Type B pancreatic cell (in vitro differentiated cells): ENCODE data around the gene VAV2. TPM values are rescaled to one million over a fixed set of nuclear protein-coding genes. Genes with fewer than 3 reads are reported as not detected.

Experiments
- DNase-seq: peaks from one replicate; pipeline ENCODE4 v3.0.0; 2021; ENCODE audit warnings: mixed read lengths; ENCODE audit not compliant: unreplicated experiment; ENCODE audit errors: extremely low spot score
- H3K27ac Mint-ChIP-seq: 2 replicates; pipeline ENCODE4 v1.8.0; 2021; ENCODE audit warnings: mild to moderate bottlenecking, mixed read lengths
- H3K27me3 Mint-ChIP-seq: 2 replicates; pipeline ENCODE4 v1.8.0; 2021; ENCODE audit warnings: mixed read lengths
- H3K36me3 Mint-ChIP-seq: 2 replicates; pipeline ENCODE4 v1.8.0; 2021; ENCODE audit warnings: mixed read lengths
- H3K4me1 Mint-ChIP-seq: one replicate; pipeline ENCODE4 v1.8.0; 2021; ENCODE audit warnings: mixed read lengths; ENCODE audit not compliant: unreplicated experiment
- H3K4me3 Mint-ChIP-seq: 2 replicates; pipeline ENCODE4 v1.8.0; 2021; ENCODE audit warnings: mild to moderate bottlenecking, mixed read lengths
- H3K9me3 Mint-ChIP-seq: 2 replicates; pipeline ENCODE4 v1.8.0; 2021; ENCODE audit warnings: mixed read lengths
- total RNA-seq: library from RNA; stranded (reverse); gene quantifications from 2 replicates; pipeline ENCODE4 v1.2.1, GENCODE V29; 2021; ENCODE audit warnings: low replicate concordance
- TF ChIP-seq, protein P1 (sequence below): fragments of 200-600 bp; sonication (generic); conservative IDR thresholded peaks from 2 replicates; pipeline ENCODE4 v1.5.0; 2021; ENCODE audit warnings: antibody characterized with exemption, mild to moderate bottlenecking

Gene VAV2
- total RNA-seq, 1 donor from 2014 or later, result 39.4 TPM

DNA sequence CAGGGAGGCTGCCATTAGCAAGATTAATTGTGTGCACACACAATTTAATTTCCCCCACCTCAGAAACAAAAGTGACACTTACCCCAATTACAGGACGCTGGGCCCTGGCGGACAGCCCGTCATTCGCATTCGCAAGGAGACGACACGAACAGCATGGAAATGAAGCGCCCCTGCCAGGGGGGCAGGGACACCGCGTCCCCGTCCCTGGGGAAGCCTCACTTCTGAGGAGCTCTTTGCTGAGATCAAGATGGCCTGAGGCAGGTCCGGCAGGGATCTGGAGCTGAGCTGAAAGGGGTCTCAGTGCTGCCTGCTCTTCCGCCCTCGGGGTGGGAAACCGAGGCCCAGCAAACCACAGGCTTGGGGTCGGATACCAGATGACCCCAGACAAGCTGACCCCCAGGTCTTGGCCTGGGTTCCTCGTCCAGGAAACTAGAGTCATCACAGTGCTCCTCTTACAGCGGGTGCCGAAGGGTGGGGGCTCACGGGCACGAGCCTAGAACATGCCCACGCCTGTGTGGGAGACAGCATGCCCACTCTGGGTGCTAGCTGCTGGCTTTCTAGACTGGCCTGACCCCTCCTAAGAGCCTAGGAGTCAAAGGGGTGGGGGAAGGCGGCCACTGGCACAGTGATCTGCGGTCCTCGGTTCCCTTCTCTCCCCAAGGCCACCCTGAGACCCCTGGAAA, 103.2 kb downstream of the VAV2 start:
- DNase-seq, result no peak
- Mint-ChIP-seq H3K27ac (peak overlapping the region; percentile 75), H3K9me3 (no peaks in the 10 kb centered on the region), H3K36me3 (no peaks in the 10 kb centered on the region), H3K4me1 (peaks cover 39% of the 10 kb centered on the region), H3K4me3 (peak overlapping the region; percentile 67), H3K27me3 (no peaks in the 10 kb centered on the region)
- TF ChIP-seq, protein P1, sequence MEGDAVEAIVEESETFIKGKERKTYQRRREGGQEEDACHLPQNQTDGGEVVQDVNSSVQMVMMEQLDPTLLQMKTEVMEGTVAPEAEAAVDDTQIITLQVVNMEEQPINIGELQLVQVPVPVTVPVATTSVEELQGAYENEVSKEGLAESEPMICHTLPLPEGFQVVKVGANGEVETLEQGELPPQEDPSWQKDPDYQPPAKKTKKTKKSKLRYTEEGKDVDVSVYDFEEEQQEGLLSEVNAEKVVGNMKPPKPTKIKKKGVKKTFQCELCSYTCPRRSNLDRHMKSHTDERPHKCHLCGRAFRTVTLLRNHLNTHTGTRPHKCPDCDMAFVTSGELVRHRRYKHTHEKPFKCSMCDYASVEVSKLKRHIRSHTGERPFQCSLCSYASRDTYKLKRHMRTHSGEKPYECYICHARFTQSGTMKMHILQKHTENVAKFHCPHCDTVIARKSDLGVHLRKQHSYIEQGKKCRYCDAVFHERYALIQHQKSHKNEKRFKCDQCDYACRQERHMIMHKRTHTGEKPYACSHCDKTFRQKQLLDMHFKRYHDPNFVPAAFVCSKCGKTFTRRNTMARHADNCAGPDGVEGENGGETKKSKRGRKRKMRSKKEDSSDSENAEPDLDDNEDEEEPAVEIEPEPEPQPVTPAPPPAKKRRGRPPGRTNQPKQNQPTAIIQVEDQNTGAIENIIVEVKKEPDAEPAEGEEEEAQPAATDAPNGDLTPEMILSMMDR, result no peak

DNA sequence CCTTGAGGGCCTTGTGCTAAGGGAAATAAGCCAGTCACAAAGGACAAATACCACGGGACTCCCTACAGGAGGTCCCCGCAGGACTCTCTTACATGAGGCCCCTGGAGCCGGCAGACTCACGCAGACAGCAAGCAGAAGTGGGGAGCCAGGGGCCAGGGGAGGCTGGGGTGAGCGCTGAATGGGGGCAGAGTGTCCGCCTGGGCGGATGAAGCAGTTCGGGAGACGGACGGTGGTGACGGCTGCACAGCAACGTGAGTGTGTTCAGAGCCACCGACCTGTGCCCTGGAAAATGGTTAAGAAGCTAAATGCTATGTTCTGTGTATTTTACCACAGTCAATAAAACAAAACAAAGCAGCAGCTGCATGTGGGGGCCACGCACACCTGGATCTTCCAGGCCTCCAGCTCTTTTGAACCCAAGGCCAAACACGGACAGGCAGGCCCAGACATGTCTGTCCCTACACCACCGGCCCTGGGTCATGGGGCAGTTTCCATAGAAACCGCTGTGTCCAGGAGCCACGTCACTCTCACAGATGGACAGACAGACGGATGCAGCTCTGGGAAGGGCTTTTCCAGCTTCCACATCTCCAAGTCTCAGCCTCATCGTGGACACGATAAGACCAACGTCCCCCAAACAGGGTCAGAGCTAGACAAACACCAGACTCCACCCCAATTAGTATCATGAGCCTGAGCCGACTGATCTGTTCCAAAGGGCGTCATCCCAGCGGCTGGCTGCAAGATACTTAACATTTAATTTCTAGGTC, 103.9 kb downstream of the VAV2 start:
- no peaks in the 10 kb centered on the region for H3K27me3 Mint-ChIP-seq
- peak overlapping the region; percentile 67 for H3K4me3 Mint-ChIP-seq
- TF ChIP-seq, protein P1, result no peak
- H3K36me3 Mint-ChIP-seq, result no peaks in the 10 kb centered on the region
- no peak for DNase-seq
- H3K27ac Mint-ChIP-seq, result peak overlapping the region; percentile 75
- H3K4me1 Mint-ChIP-seq, result peaks cover 41% of the 10 kb centered on the region
- H3K9me3 Mint-ChIP-seq, result no peaks in the 10 kb centered on the region

DNA sequence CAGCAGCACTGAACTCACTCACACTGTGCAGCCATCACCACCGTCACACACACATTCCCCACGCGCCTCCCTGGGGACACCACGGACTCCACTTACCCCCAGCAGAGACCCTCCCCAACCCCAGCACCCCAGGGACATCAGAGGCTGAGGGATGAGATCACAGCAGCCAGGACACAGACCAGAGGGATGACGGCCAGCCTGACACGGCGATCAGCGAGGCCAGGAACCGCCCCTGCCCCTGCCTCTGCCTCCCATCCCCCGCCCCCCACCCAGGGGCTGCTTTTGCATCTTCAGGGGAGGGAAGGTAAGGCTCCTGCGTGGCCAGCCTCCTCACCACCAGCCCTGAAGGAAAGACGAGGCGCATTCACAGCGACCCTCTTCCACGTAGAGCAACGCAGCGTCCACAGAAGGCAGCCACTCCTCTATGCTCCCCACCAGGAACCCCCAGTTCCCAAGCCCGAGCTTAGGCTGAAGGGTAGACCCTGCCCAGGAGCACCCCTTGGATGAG, 104.5 kb downstream of the VAV2 start:
- H3K9me3 Mint-ChIP-seq, result no peaks in the 10 kb centered on the region
- H3K4me1 Mint-ChIP-seq, result peaks cover 42% of the 10 kb centered on the region
- H3K36me3 Mint-ChIP-seq, result no peaks in the 10 kb centered on the region
- DNase-seq, result no peak
- TF ChIP-seq, protein P1, result no peak
- no peak overlapping the region for H3K4me3 Mint-ChIP-seq
- H3K27me3 Mint-ChIP-seq, result no peaks in the 10 kb centered on the region
- H3K27ac Mint-ChIP-seq, result peak overlapping the region; percentile 75

DNA sequence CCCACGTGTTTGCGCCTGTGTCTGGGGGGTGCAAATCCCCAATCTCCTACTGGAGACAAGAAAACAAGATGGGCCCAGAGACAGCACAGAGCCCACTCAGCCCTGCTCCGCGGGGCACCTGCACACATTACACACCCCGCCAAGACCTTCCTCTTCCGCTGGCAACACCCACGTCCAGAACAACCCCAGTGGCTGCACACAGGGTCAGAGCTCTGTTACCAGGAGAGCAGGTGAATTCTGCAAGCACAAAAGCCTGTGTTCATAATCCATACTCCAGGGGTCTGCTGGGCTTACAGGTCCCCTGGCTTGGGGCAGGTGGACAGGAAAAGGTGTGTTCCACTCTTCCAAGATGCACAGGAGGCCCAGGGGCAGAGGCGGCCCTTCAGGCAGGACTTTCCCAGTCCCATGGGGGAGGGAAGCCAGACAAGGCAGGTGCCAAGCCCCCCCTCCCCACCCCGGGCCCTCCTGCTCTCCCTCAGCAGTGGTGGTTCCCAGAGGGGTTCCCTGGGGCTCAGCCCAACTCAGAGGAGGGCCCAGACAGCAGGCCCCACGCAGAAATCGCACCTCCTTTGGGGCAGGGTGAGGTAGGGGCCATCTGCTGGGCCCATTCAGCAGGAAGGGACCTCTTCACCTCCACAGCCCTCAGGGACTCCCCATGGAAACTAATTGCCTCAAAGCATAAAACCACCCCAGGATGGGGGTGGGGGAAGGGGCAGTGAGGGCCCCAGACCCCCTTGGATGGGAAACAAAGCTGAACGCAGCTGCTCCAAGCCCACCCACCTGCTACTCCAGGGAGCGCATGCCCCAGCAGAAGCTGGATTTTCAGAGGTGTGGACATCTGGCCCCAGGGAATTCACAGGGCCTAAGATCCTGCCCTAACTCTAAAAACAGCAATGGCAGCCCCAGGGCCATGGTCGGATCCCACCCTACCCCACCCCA, 105.3 kb downstream of the VAV2 start:
- peak overlapping the region; percentile 53 for H3K27ac Mint-ChIP-seq
- no peak for DNase-seq
- no peaks in the 10 kb centered on the region for H3K27me3 Mint-ChIP-seq
- H3K4me1 Mint-ChIP-seq, result peaks cover 44% of the 10 kb centered on the region
- no peaks in the 10 kb centered on the region for H3K36me3 Mint-ChIP-seq
- H3K4me3 Mint-ChIP-seq, result no peak overlapping the region
- TF ChIP-seq, protein P1, result no peak
- H3K9me3 Mint-ChIP-seq, result no peaks in the 10 kb centered on the region
